ENCODE data around the gene CBFA2T3.

DNA sequence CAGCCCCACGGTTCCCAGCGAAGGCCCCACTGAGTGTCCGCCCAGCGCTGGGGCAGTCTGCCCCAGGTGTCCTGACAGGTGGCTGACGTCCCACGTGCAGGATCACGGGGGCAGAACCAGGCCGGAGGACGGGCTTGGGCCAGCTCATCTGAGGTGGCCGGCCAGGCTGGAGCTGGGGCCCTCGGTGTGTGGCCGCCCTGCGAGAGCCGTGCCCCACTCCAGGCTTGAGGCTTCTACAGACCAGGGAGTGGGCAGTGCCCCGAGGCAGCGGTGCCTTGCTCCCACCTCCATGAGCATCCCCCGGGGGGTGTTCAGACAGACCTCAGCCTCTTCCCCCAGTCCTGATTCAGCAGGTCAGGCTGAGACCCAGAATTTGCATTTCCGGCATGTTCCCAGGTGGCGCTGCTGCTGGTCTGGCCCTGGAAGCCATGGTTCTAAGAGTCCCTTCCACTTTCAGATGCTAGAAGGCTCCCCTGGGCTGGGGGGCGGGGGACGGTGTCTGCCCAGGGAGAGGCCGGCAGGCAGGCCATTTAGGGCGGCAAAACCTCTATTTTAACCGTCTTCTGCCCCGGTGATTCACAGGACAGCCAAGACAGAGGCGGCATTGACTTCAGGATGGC, 75.2 kb downstream of the CBFA2T3 start:
- TF ChIP-seq, protein P1, sequence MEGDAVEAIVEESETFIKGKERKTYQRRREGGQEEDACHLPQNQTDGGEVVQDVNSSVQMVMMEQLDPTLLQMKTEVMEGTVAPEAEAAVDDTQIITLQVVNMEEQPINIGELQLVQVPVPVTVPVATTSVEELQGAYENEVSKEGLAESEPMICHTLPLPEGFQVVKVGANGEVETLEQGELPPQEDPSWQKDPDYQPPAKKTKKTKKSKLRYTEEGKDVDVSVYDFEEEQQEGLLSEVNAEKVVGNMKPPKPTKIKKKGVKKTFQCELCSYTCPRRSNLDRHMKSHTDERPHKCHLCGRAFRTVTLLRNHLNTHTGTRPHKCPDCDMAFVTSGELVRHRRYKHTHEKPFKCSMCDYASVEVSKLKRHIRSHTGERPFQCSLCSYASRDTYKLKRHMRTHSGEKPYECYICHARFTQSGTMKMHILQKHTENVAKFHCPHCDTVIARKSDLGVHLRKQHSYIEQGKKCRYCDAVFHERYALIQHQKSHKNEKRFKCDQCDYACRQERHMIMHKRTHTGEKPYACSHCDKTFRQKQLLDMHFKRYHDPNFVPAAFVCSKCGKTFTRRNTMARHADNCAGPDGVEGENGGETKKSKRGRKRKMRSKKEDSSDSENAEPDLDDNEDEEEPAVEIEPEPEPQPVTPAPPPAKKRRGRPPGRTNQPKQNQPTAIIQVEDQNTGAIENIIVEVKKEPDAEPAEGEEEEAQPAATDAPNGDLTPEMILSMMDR (IDR thresholded peaks at IDR 0.05) = no peak
- no peak for TF ChIP-seq POLR2A (IDR thresholded peaks at IDR 0.05)
